Measurements from ENCODE around the gene GMDS. TPM values are rescaled to one million over a fixed set of nuclear protein-coding genes. Genes with fewer than 3 reads are reported as not detected.

Gene GMDS
- total and polyA plus RNA-seq, 2 of the 13 experiments (the other 11 are each of a cell fraction or from before 2014, with no cell fraction given), result 64.4 to 112 TPM

DNA sequence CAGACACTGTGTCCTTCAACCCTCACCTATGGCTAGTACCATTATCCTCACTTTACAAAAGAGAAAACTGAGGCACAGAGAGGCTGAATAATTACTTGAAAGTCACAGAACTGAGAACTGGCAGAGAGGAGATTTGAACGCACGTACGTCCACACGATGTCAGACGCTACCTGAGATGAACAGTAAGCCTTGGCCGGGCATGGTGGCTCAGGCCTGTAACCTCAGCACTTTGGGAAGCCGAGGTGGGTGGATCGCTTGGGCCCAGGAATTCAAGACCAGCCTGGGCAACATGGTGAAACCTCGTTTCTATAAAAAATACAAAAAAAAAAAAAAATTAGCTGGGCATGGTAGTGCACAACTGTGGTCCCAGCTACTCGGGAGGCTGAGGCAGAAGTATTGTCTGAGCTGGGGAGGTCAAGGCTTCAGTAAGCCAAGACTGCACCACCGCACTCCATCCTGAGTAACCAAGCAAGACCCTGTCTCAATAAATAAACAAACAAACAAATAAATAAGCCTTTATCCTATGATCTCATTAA is 20.5 kb downstream of the GMDS start (continued):
- TF ChIP-seq, protein P1, sequence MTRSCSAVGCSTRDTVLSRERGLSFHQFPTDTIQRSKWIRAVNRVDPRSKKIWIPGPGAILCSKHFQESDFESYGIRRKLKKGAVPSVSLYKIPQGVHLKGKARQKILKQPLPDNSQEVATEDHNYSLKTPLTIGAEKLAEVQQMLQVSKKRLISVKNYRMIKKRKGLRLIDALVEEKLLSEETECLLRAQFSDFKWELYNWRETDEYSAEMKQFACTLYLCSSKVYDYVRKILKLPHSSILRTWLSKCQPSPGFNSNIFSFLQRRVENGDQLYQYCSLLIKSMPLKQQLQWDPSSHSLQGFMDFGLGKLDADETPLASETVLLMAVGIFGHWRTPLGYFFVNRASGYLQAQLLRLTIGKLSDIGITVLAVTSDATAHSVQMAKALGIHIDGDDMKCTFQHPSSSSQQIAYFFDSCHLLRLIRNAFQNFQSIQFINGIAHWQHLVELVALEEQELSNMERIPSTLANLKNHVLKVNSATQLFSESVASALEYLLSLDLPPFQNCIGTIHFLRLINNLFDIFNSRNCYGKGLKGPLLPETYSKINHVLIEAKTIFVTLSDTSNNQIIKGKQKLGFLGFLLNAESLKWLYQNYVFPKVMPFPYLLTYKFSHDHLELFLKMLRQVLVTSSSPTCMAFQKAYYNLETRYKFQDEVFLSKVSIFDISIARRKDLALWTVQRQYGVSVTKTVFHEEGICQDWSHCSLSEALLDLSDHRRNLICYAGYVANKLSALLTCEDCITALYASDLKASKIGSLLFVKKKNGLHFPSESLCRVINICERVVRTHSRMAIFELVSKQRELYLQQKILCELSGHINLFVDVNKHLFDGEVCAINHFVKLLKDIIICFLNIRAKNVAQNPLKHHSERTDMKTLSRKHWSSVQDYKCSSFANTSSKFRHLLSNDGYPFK (CRISPR knock-in tag; IDR thresholded peaks at IDR 0.05; ENCODE audit: borderline replicate concordance), result peak; percentile 31; the same call in 1 of the 2 replicates
- TF ChIP-seq, protein P2, sequence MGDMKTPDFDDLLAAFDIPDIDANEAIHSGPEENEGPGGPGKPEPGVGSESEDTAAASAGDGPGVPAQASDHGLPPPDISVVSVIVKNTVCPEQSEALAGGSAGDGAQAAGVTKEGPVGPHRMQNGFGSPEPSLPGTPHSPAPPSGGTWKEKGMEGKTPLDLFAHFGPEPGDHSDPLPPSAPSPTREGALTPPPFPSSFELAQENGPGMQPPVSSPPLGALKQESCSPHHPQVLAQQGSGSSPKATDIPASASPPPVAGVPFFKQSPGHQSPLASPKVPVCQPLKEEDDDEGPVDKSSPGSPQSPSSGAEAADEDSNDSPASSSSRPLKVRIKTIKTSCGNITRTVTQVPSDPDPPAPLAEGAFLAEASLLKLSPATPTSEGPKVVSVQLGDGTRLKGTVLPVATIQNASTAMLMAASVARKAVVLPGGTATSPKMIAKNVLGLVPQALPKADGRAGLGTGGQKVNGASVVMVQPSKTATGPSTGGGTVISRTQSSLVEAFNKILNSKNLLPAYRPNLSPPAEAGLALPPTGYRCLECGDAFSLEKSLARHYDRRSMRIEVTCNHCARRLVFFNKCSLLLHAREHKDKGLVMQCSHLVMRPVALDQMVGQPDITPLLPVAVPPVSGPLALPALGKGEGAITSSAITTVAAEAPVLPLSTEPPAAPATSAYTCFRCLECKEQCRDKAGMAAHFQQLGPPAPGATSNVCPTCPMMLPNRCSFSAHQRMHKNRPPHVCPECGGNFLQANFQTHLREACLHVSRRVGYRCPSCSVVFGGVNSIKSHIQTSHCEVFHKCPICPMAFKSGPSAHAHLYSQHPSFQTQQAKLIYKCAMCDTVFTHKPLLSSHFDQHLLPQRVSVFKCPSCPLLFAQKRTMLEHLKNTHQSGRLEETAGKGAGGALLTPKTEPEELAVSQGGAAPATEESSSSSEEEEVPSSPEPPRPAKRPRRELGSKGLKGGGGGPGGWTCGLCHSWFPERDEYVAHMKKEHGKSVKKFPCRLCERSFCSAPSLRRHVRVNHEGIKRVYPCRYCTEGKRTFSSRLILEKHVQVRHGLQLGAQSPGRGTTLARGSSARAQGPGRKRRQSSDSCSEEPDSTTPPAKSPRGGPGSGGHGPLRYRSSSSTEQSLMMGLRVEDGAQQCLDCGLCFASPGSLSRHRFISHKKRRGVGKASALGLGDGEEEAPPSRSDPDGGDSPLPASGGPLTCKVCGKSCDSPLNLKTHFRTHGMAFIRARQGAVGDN (CRISPR knock-in tag; IDR thresholded peaks at IDR 0.05), result peak; percentile 47

GRCh38 chr6:2222275-2222842 is 23.0 kb downstream of the GMDS start:
- Histone ChIP-seq H3K9ac (ENCODE audit: insufficient read depth, low read depth, low read length) (no peak overlapping the region), H3K27ac (ENCODE audit: extremely low read length, insufficient read depth, low read length) (peak overlapping the region; percentile 14), H3K27me3 (ENCODE audit: control insufficient read depth in 1 of 2, insufficient read depth in 2 of 2, low read length in 2 of 2) (no peaks in the 10 kb centered on the region), H3K9me3 (ENCODE audit: low read length) (no peaks in the 10 kb centered on the region), H2AFZ (ENCODE audit: low read length) (no peak overlapping the region), H3K79me2 (ENCODE audit: insufficient read depth, low read length) (peaks cover 89% of the 10 kb centered on the region), H3K4me1 (ENCODE audit: insufficient read depth, low read length) (peaks cover 98% of the 10 kb centered on the region), H3K4me2 (ENCODE audit: low read depth, low read length) (peak overlapping the region; percentile 2; the same call in 1 of the 2 replicates), H3K36me3 (replicated peaks in 1 of 2; ENCODE audit: control insufficient read depth in 1 of 2, insufficient read depth in 2 of 2, low read length in 2 of 2) (peaks cover 1 to 4% of the 10 kb centered on the region in 2 experiments; a peak in 2 of 5 replicates), H3K4me3 (replicated peaks in 1 of 3; ENCODE audit: insufficient read depth in 1 of 3, low read depth in 2 of 3, low read length in 3 of 3) (no peak overlapping the region), H4K20me1 (ENCODE audit: insufficient read depth, low read length) (no peaks in the 10 kb centered on the region; the same call in 1 of the 2 replicates)
- in situ Hi-C loops (cut with HindIII; ENCODE audit: extremely low pct_ligation_motif_present, low pct_unique_long_range_greater_than_20kb), result no loop called here
- DNase-seq (ENCODE audit: low spot score) (no peak), ATAC-seq (no peak), FAIRE-seq (no peak)
- intact Hi-C loops (cut with micrococcal nuclease; ENCODE audit: unreplicated experiment), result no loop called here
- BruUV-seq (replicated peaks), result no TSS peak
- ChIA-PET CTCF (ENCODE audit: low intra/inter-chr PET ratio, low total read pairs) (no interaction called here), POLR2A (interaction anchor here (1.3 kb wide), 1 partner anchor 24 kb away, joined by 3 read pairs; no protein-coding TSS in a partner anchor)
- 75% methylated on average over 6 of the region's 6 CpGs for WGBS (ENCODE audit: low lambda C conversion rate)
- TF ChIP-seq, protein P3, sequence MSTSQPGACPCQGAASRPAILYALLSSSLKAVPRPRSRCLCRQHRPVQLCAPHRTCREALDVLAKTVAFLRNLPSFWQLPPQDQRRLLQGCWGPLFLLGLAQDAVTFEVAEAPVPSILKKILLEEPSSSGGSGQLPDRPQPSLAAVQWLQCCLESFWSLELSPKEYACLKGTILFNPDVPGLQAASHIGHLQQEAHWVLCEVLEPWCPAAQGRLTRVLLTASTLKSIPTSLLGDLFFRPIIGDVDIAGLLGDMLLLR (CRISPR knock-in tag; IDR thresholded peaks at IDR 0.05), result 0 out of 2 replicates have a peak, but pooled peaks have one; percentile 28
- TF ChIP-seq HOXA7 (CRISPR knock-in tag; IDR thresholded peaks at IDR 0.05) (no peak), MTF2 (CRISPR knock-in tag; IDR thresholded peaks at IDR 0.05; ENCODE audit: borderline replicate concordance) (no peak), SOX13 (IDR thresholded peaks at IDR 0.05) (no peak), SOX13 (CRISPR knock-in tag; conservative IDR thresholded peaks at IDR 0.05 in 1 of 2, IDR thresholded peaks at IDR 0.05 in 1 of 2) (peak in 1 of 2 experiments; percentile 59; a peak in 1 of 4 replicates), GMEB1 (CRISPR knock-in tag; IDR thresholded peaks at IDR 0.05; ENCODE audit: borderline replicate concordance) (no peak), ZNF652 (CRISPR knock-in tag; IDR thresholded peaks at IDR 0.05; ENCODE audit: borderline replicate concordance, low read depth) (no peak), ZNF781 (CRISPR knock-in tag; IDR thresholded peaks at IDR 0.05; ENCODE audit: borderline replicate concordance, not compliant biosample characterization) (no peak), ZNF383 (CRISPR knock-in tag; IDR thresholded peaks at IDR 0.05; ENCODE audit: borderline replicate concordance) (no peak)
